Measurements from ENCODE around the gene FCRLB.
"Not testable (repeated sequence)": the region's sequence is repeated elsewhere in the genome, so short reads cannot be mapped to it uniquely, and the experiment has no call there.

FCRLB gene

DNA sequence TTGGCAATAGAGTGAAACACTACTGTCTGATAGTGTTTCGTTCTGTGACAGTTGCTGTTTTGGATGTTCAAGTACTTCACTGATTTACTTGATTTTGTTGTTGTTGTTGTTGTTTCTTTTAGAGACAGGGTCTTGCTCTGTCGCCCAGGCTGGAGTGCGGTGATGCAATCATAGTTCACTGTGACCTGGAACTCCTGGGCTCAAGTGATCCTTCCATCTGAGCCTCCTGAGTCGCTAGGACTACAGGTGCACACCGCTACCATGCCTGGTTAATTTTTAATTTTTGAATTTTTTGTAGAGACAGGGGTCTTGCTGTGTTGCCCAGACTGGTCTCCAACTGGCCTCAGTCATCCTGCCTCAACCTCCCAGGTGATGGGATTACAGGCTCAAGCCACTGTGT lies 47.1 kb downstream of the FCRLB start:
- H3K27ac ChIP-seq (ENCODE audit: low read depth, low read length): no peak overlapping the region
- peaks cover 8 to 37% (median 31%) of the 10 kb centered on the region in 5 donors for H3K4me1 ChIP-seq (ENCODE audit: control insufficient read depth in 5 of 5, insufficient read depth in 5 of 5, low read length in 5 of 5)
- H3K9ac ChIP-seq (ENCODE audit: low read length in 5 of 5): no peak overlapping the region
- no peaks in the 10 kb centered on the region for H3K36me3 ChIP-seq (ENCODE audit: control insufficient read depth in 5 of 5, insufficient read depth in 5 of 5, low read length in 5 of 5)
- H3K9me3 ChIP-seq (ENCODE audit: control insufficient read depth in 5 of 5, low read length in 5 of 5): no peaks in the 10 kb centered on the region
- H3K27me3 ChIP-seq (ENCODE audit: control insufficient read depth in 5 of 5, insufficient read depth in 4 of 5, low read length in 5 of 5): no peaks in the 10 kb centered on the region
- no peak overlapping the region for H3K4me3 ChIP-seq (ENCODE audit: low read depth in 1 of 5, low read length in 5 of 5)

DNA sequence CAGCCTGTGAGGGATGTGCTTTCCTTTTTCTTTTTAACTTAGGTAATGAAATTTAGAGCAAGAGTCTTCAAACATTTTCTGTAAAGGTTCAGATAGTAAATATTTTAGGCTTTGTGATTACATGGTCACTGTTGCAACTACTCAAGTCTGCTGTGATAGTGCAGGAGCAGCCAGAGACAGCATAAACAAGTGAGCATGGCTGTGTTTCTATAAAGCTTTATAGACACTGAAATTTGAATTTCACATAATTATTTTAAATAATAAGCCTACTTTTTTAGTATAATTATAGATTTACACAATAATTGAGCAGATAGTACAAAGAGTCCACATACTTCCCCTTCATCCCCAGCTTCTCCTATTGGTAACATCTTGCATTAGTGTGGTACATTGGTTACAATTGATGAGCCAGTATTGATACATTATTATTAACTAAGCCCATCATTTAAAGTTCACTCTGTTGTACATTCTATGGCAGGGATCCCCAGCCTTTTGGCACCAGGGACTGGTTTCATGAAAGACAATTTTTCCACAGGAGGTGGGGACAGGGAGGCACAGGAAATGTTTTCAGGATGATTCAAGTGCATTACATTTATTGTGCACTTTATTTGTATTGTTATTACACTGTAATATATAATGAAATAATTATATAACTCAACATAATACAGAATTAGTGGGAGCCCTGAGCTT lies 47.8 kb downstream of the FCRLB start:
- Histone ChIP-seq H3K36me3 (ENCODE audit: control insufficient read depth in 5 of 5, insufficient read depth in 5 of 5, low read length in 5 of 5) (no peaks in the 10 kb centered on the region), H3K9ac (ENCODE audit: low read length in 5 of 5) (no peak overlapping the region), H3K27ac (ENCODE audit: low read depth, low read length) (no peak overlapping the region), H3K4me1 (ENCODE audit: control insufficient read depth in 5 of 5, insufficient read depth in 5 of 5, low read length in 5 of 5) (peaks cover 8 to 37% (median 31%) of the 10 kb centered on the region in 5 donors), H3K4me3 (ENCODE audit: low read depth in 1 of 5, low read length in 5 of 5) (no peak overlapping the region), H3K9me3 (ENCODE audit: control insufficient read depth in 5 of 5, low read length in 5 of 5) (no peaks in the 10 kb centered on the region), H3K27me3 (ENCODE audit: control insufficient read depth in 5 of 5, insufficient read depth in 4 of 5, low read length in 5 of 5) (no peaks in the 10 kb centered on the region)

DNA sequence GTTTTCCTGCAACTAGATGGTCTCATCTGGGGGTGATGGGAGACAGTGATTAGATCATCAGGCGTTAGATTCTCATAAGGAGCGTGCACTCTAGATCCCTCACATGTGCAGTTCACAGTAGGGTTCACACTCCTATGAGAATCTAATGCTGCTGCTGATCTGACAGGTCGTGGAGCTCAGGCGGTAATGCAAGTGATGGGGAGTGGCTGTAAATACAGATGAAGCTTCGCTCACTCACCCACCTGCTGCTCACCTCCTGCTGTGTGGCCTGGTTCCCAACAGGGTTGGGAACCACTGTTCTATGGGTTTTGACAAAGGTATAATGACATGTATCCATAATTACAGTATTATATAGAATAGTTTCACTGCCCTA lies 48.3 kb downstream of the FCRLB start:
- peaks cover 8 to 37% (median 31%) of the 10 kb centered on the region in 5 donors for H3K4me1 ChIP-seq (ENCODE audit: control insufficient read depth in 5 of 5, insufficient read depth in 5 of 5, low read length in 5 of 5)
- H3K4me3 ChIP-seq (ENCODE audit: low read depth in 1 of 5, low read length in 5 of 5); H3K36me3 ChIP-seq (ENCODE audit: control insufficient read depth in 5 of 5, insufficient read depth in 5 of 5, low read length in 5 of 5); H3K27me3 ChIP-seq (ENCODE audit: control insufficient read depth in 5 of 5, insufficient read depth in 4 of 5, low read length in 5 of 5); H3K9me3 ChIP-seq (ENCODE audit: control insufficient read depth in 5 of 5, low read length in 5 of 5); H3K9ac ChIP-seq (ENCODE audit: low read length in 5 of 5); H3K27ac ChIP-seq (ENCODE audit: low read depth, low read length): not testable (repeated sequence)

DNA sequence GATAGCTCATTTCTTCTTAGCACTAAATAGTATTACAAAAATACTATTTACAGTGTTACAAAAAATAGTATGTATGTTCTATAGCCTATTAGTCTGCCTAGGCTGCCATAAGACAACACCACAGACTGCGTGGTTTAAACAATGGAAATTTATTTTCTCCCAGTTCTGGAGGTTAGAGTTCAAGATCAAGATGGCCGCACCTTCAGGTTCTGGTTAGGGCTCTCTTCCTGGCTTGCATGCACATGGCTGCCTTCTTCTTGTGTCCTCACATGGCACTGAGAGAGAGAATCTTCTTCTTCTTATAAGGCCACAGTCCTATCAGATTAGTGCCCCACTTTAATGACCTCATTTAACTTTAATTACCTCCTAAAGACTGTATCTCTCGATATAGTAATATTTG lies 48.9 kb downstream of the FCRLB start:
- H3K27ac ChIP-seq (ENCODE audit: low read depth, low read length): no peak overlapping the region
- H3K4me3 ChIP-seq (ENCODE audit: low read depth in 1 of 5, low read length in 5 of 5): no peak overlapping the region
- H3K4me1 ChIP-seq (ENCODE audit: control insufficient read depth in 5 of 5, insufficient read depth in 5 of 5, low read length in 5 of 5): peaks cover 7 to 37% (median 31%) of the 10 kb centered on the region in 5 donors
- no peaks in the 10 kb centered on the region for H3K9me3 ChIP-seq (ENCODE audit: control insufficient read depth in 5 of 5, low read length in 5 of 5)
- no peaks in the 10 kb centered on the region for H3K27me3 ChIP-seq (ENCODE audit: control insufficient read depth in 5 of 5, insufficient read depth in 4 of 5, low read length in 5 of 5)
- no peaks in the 10 kb centered on the region for H3K36me3 ChIP-seq (ENCODE audit: control insufficient read depth in 5 of 5, insufficient read depth in 5 of 5, low read length in 5 of 5)
- H3K9ac ChIP-seq (ENCODE audit: low read length in 5 of 5): no peak overlapping the region

DNA sequence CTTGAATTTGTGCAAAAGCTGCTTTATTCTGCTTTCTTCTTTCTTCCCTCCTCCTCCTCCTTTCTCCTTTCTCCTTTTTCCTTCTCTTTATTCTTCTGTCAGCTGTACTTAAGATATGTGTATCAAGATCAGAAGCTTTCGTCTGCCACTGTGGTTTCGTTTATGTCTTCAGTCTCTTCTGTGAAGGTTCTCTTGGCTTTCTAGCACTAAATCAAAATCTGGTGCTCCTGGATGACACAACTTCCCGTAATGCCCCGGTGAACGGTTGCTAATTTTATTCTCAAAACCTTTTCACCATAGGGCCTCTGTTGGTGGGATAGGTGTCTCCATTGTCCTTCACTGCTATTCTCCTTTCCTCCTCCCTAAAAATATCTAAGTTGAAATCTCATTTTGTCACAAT lies 49.8 kb downstream of the FCRLB start:
- Histone ChIP-seq H3K27ac (ENCODE audit: low read depth, low read length) (no peak overlapping the region), H3K9ac (ENCODE audit: low read length in 5 of 5) (no peak overlapping the region), H3K4me3 (ENCODE audit: low read depth in 1 of 5, low read length in 5 of 5) (no peak overlapping the region), H3K9me3 (ENCODE audit: control insufficient read depth in 5 of 5, low read length in 5 of 5) (no peaks in the 10 kb centered on the region), H3K27me3 (ENCODE audit: control insufficient read depth in 5 of 5, insufficient read depth in 4 of 5, low read length in 5 of 5) (no peaks in the 10 kb centered on the region), H3K36me3 (ENCODE audit: control insufficient read depth in 5 of 5, insufficient read depth in 5 of 5, low read length in 5 of 5) (no peaks in the 10 kb centered on the region), H3K4me1 (ENCODE audit: control insufficient read depth in 5 of 5, insufficient read depth in 5 of 5, low read length in 5 of 5) (peaks cover 7 to 37% (median 31%) of the 10 kb centered on the region in 5 donors)

DNA sequence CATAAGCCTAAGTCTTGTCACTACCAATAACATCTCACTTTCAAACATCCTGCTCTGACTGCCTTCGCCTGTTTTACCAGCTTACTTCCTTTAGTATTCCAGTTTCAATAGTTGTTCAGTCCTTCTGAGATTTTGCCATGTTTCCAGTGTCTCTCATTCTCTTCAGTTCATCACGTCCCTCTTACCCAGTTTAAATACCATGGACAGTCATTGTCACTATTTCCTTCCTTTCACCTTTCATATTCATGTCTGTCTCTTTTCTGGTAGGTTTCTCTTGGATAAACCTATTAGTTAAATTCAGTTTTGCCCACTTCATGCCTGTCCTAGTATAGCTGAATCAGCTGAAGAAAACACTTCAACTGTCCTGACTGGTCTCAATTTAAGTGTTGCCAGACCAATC lies 50.6 kb downstream of the FCRLB start:
- H3K9me3 ChIP-seq (ENCODE audit: control insufficient read depth in 5 of 5, low read length in 5 of 5): no peaks in the 10 kb centered on the region
- no peak overlapping the region for H3K9ac ChIP-seq (ENCODE audit: low read length in 5 of 5)
- peaks cover 5 to 33% (median 27%) of the 10 kb centered on the region in 5 donors for H3K4me1 ChIP-seq (ENCODE audit: control insufficient read depth in 5 of 5, insufficient read depth in 5 of 5, low read length in 5 of 5)
- no peak overlapping the region for H3K27ac ChIP-seq (ENCODE audit: low read depth, low read length)
- H3K27me3 ChIP-seq (ENCODE audit: control insufficient read depth in 5 of 5, insufficient read depth in 4 of 5, low read length in 5 of 5): no peaks in the 10 kb centered on the region
- H3K4me3 ChIP-seq (ENCODE audit: low read depth in 1 of 5, low read length in 5 of 5): no peak overlapping the region
- no peaks in the 10 kb centered on the region for H3K36me3 ChIP-seq (ENCODE audit: control insufficient read depth in 5 of 5, insufficient read depth in 5 of 5, low read length in 5 of 5)

DNA sequence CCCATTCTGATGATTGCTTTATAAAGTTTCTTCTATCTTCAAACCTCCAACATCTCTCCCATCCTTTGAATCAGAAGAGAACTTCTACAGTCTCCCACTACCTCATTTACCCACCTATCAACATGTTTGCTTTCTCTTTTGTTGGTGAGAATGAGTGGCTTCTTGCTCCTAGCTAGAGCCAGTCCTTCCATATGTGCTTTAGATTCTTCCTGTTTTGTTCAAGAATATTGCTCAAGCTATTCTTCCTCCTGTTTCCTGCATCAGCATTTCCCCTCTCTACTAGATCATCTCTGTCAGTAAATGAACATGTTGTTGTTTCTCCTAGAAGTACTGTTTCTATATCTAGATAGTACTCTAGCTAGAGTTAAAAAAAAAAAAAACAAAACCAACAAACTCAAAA lies 51.1 kb downstream of the FCRLB start:
- Histone ChIP-seq H3K4me3 (ENCODE audit: low read depth in 1 of 5, low read length in 5 of 5) (no peak overlapping the region), H3K4me1 (ENCODE audit: control insufficient read depth in 5 of 5, insufficient read depth in 5 of 5, low read length in 5 of 5) (peaks cover 2 to 29% (median 23%) of the 10 kb centered on the region in 5 donors), H3K27me3 (ENCODE audit: control insufficient read depth in 5 of 5, insufficient read depth in 4 of 5, low read length in 5 of 5) (no peaks in the 10 kb centered on the region), H3K27ac (ENCODE audit: low read depth, low read length) (no peak overlapping the region), H3K36me3 (ENCODE audit: control insufficient read depth in 5 of 5, insufficient read depth in 5 of 5, low read length in 5 of 5) (no peaks in the 10 kb centered on the region), H3K9me3 (ENCODE audit: control insufficient read depth in 5 of 5, low read length in 5 of 5) (no peaks in the 10 kb centered on the region), H3K9ac (ENCODE audit: low read length in 5 of 5) (no peak overlapping the region)

DNA sequence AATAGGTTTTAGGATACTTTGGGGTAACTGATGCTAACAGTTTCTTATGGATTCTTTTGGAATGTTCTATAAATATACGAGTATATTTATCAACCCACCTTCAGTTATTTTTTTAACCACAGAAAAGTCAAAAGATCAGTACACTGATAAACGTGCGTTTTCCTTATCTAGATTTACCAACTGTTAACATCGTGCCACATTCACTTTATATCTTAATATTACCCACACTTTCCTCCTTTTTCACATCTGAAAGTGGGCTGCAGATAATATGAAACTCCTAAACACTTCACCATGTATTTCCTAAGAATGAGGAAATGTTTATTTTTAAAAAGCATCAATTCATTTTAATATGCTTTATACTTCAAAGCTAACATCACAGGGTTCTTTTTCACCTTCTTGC lies 52.4 kb downstream of the FCRLB start:
- Histone ChIP-seq H3K4me3 (ENCODE audit: low read depth in 1 of 5, low read length in 5 of 5) (no peak overlapping the region), H3K27me3 (ENCODE audit: control insufficient read depth in 5 of 5, insufficient read depth in 4 of 5, low read length in 5 of 5) (no peaks in the 10 kb centered on the region), H3K9ac (ENCODE audit: low read length in 5 of 5) (no peak overlapping the region), H3K36me3 (ENCODE audit: control insufficient read depth in 5 of 5, insufficient read depth in 5 of 5, low read length in 5 of 5) (no peaks in the 10 kb centered on the region), H3K27ac (ENCODE audit: low read depth, low read length) (no peak overlapping the region), H3K9me3 (ENCODE audit: control insufficient read depth in 5 of 5, low read length in 5 of 5) (no peaks in the 10 kb centered on the region), H3K4me1 (ENCODE audit: control insufficient read depth in 5 of 5, insufficient read depth in 5 of 5, low read length in 5 of 5) (peaks cover 0 to 17% (median 15%) of the 10 kb centered on the region in 5 donors)

DNA sequence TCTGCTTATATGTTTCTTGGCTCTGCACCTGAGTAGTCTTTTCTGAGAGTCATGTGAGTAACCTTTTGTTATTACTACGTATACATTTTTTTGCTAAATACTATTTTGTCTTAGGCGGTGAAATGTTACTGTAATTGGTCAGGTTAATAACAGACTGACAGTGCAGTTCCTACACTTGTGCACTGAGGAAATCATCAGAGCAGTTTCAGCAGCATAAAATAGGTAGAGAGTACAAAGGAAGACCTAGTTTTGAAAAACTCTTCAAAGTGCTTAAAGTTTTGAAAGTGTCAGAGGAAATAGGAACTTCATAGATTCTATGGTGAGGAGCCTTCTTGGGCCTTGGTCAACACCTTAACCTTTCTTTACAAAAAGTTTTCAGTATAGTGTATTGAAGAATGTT lies 55.9 kb downstream of the FCRLB start:
- H3K4me1 ChIP-seq (ENCODE audit: control insufficient read depth in 5 of 5, insufficient read depth in 5 of 5, low read length in 5 of 5): peaks cover 0 to 5% (median 3%) of the 10 kb centered on the region in 5 donors
- H3K27ac ChIP-seq (ENCODE audit: low read depth, low read length): no peak overlapping the region
- peaks cover 4 to 12% (median 5%) of the 10 kb centered on the region in 5 donors for H3K36me3 ChIP-seq (ENCODE audit: control insufficient read depth in 5 of 5, insufficient read depth in 5 of 5, low read length in 5 of 5)
- no peaks in the 10 kb centered on the region for H3K9me3 ChIP-seq (ENCODE audit: control insufficient read depth in 5 of 5, low read length in 5 of 5)
- H3K4me3 ChIP-seq (ENCODE audit: low read depth in 1 of 5, low read length in 5 of 5): no peak overlapping the region
- H3K27me3 ChIP-seq (ENCODE audit: control insufficient read depth in 5 of 5, insufficient read depth in 4 of 5, low read length in 5 of 5): no peaks in the 10 kb centered on the region
- H3K9ac ChIP-seq (ENCODE audit: low read length in 5 of 5): no peak overlapping the region

Data from subcutaneous abdominal adipose tissue (tissue), 5 donors.